ENCODE measurements around the gene LRP1.
A peak's percentile ranks its signal among the peaks of the same experiment; 100 is the strongest.

LRP1 gene

GRCh38 chr12:57096099-57096572 is 32.1 kb upstream of the LRP1 start:
- H3K4me1 ChIP-seq (ENCODE audit: control insufficient read depth in 1 of 2, insufficient read depth in 2 of 2, low read length in 2 of 2): peaks cover 12 to 37% of the 10 kb centered on the region in 2 donors
- H3K9me3 ChIP-seq (ENCODE audit: control insufficient read depth in 1 of 2, low read length in 2 of 2): no peaks in the 10 kb centered on the region
- H3K27me3 ChIP-seq (ENCODE audit: low read depth, low read length): no peaks in the 10 kb centered on the region
- no peak overlapping the region for H3K4me3 ChIP-seq (ENCODE audit: low read depth in 1 of 2, low read length in 2 of 2)
- H3K27ac ChIP-seq (ENCODE audit: low read length): no peak overlapping the region
- H3K36me3 ChIP-seq (ENCODE audit: control insufficient read depth in 1 of 2, insufficient read depth in 2 of 2, low read length in 2 of 2): peaks cover 69 to 71% of the 10 kb centered on the region in 2 donors

- Histone ChIP-seq H3K4me3 (ENCODE audit: low read depth in 1 of 2, low read length in 2 of 2) (no peak overlapping the region), H3K36me3 (ENCODE audit: control insufficient read depth in 1 of 2, insufficient read depth in 2 of 2, low read length in 2 of 2) (peaks cover 61 to 65% of the 10 kb centered on the region in 2 donors), H3K27me3 (ENCODE audit: low read depth, low read length) (no peaks in the 10 kb centered on the region), H3K9me3 (ENCODE audit: control insufficient read depth in 1 of 2, low read length in 2 of 2) (no peaks in the 10 kb centered on the region), H3K4me1 (ENCODE audit: control insufficient read depth in 1 of 2, insufficient read depth in 2 of 2, low read length in 2 of 2) (peaks cover 8 to 28% of the 10 kb centered on the region in 2 donors), H3K27ac (ENCODE audit: low read length) (no peak overlapping the region)
Observed at GRCh38 chr12:57096748-57097553, 31.3 kb upstream of the LRP1 start.

DNA sequence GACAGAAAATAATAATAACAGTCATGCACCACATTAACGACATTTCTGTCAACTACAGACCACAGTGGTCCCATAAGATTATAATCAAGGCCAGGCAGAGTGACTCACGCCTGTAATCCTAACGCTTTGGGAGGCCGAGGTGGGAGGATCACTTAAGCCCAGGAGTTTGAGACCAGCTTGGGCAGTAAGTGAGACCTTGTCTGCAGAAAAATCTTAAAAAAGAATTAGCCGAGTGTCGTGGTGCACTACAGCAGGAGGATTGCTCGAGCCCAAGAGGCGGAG is 30.8 kb upstream of the LRP1 start:
- Histone ChIP-seq H3K36me3 (ENCODE audit: control insufficient read depth in 1 of 2, insufficient read depth in 2 of 2, low read length in 2 of 2) (peaks cover 56 to 65% of the 10 kb centered on the region in 2 donors), H3K9me3 (ENCODE audit: control insufficient read depth in 1 of 2, low read length in 2 of 2) (no peaks in the 10 kb centered on the region), H3K27me3 (ENCODE audit: low read depth, low read length) (no peaks in the 10 kb centered on the region), H3K4me1 (ENCODE audit: control insufficient read depth in 1 of 2, insufficient read depth in 2 of 2, low read length in 2 of 2) (peaks cover 5 to 23% of the 10 kb centered on the region in 2 donors), H3K4me3 (ENCODE audit: low read depth in 1 of 2, low read length in 2 of 2) (no peak overlapping the region), H3K27ac (ENCODE audit: low read length) (no peak overlapping the region)

DNA sequence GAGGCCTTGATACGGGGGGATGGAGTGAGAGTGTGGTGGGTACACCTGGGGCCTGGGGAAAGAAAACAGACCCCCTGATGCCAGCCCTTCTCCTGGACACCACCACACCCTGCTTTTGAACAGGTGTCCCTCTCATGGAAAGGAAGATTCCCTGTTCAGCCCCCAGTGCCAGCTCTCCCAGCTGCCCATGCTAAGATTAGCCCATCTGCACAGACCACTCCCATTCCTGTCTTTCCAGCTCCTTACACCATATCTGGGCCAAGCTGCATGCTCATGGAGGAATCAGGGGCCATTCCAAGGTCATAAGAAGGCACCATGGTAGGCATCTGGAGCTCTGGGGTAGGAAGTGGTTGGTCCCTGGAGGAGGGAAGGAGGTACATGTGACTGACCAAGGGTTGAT is 29.7 kb upstream of the LRP1 start:
- H3K27me3 ChIP-seq (ENCODE audit: low read depth, low read length): no peaks in the 10 kb centered on the region
- peaks cover 52 to 57% of the 10 kb centered on the region in 2 donors for H3K36me3 ChIP-seq (ENCODE audit: control insufficient read depth in 1 of 2, insufficient read depth in 2 of 2, low read length in 2 of 2)
- no peaks in the 10 kb centered on the region for H3K9me3 ChIP-seq (ENCODE audit: control insufficient read depth in 1 of 2, low read length in 2 of 2)
- H3K4me1 ChIP-seq (ENCODE audit: control insufficient read depth in 1 of 2, insufficient read depth in 2 of 2, low read length in 2 of 2): peaks cover 5 to 13% of the 10 kb centered on the region in 2 donors
- no peak overlapping the region for H3K4me3 ChIP-seq (ENCODE audit: low read depth in 1 of 2, low read length in 2 of 2)
- no peak overlapping the region for H3K27ac ChIP-seq (ENCODE audit: low read length)

DNA sequence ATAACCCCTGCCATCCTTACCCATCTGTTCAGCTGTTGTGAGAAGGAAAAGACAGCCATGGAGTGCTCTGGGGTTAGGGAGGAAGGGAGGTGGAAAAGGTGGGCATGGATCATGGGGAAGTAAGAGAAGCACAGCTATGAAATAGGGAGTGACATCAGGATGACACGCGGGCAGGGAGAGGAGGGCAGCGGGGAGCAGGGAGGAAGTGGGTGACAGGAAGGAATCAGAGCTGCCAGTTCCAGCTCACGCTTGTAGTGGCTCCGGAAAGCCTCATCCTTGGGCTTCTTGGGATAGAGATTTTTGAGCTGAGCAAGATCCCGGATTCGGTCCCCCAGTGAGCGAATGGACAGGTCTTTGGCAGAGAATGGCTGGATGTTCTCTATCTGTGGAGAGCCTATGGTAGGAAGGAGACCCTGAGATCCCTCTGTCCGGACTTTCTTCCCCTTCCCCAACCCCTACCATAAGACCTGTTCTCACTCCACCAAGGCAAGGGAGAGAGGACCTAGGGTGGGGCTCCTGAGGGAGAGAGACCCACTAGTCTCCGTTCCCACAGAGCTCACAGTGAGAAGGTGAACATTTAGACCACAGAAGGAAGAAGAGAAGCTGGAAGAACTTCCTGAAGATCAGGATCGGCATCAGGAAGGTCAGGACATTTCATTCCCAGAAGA is 29.1 kb upstream of the LRP1 start:
- Histone ChIP-seq H3K4me3 (ENCODE audit: low read depth in 1 of 2, low read length in 2 of 2) (no peak overlapping the region), H3K27ac (ENCODE audit: low read length) (no peak overlapping the region), H3K27me3 (ENCODE audit: low read depth, low read length) (no peaks in the 10 kb centered on the region), H3K36me3 (ENCODE audit: control insufficient read depth in 1 of 2, insufficient read depth in 2 of 2, low read length in 2 of 2) (peaks cover 52 to 63% of the 10 kb centered on the region in 2 donors), H3K9me3 (ENCODE audit: control insufficient read depth in 1 of 2, low read length in 2 of 2) (no peaks in the 10 kb centered on the region), H3K4me1 (ENCODE audit: control insufficient read depth in 1 of 2, insufficient read depth in 2 of 2, low read length in 2 of 2) (peaks cover 5 to 7% of the 10 kb centered on the region in 2 donors)

GRCh38 chr12:57099766-57100165 is 28.5 kb upstream of the LRP1 start:
- no peaks in the 10 kb centered on the region for H3K27me3 ChIP-seq (ENCODE audit: low read depth, low read length)
- H3K27ac ChIP-seq (ENCODE audit: low read length): peak overlapping the region; percentile 23
- H3K4me3 ChIP-seq (ENCODE audit: low read depth in 1 of 2, low read length in 2 of 2): no peak overlapping the region
- H3K4me1 ChIP-seq (ENCODE audit: control insufficient read depth in 1 of 2, insufficient read depth in 2 of 2, low read length in 2 of 2): peaks cover under 1% of the 10 kb centered on the region in 2 donors
- H3K36me3 ChIP-seq (ENCODE audit: control insufficient read depth in 1 of 2, insufficient read depth in 2 of 2, low read length in 2 of 2): peaks cover 53 to 69% of the 10 kb centered on the region in 2 donors
- H3K9me3 ChIP-seq (ENCODE audit: control insufficient read depth in 1 of 2, low read length in 2 of 2): no peaks in the 10 kb centered on the region

DNA sequence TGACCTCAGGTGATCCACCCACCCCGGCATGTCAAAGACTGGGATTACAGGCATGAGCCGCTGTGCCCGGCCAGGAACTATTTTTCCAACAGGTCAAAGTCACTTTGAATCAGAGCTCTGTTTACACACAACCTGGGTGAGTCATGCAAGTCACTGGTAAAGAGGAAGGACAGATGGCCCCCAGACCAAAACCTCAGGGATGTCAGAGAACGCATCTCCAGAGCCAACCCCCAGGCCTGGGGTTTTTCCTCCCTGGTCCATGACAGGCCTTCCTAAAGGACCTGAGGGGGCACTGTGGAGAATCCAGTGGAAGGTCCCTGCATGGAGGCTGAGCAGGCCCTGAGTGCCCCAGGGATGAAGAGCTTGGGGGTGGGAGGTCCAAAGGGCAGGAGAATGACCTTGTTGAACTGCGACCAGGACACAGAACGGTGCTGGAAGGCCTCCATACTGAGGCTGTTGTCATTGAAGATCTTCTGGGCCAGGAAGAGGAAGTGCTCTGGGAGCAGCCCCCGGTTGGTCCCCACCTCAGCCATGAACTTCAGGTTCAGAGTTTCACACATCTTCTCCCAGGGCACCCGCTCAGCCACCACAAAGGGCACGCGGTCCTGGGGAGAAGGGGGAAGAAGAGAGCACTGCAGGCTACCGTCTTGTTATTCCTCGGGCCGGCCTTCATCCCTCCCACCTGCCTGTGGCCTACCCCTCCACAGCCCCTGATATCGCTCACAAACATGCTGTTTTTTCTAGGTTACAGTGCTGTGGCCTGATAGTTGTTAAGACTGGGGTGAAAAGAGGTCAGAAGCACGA is 26.2 kb upstream of the LRP1 start:
- H3K27me3 ChIP-seq (ENCODE audit: low read depth, low read length): no peaks in the 10 kb centered on the region
- H3K4me3 ChIP-seq (ENCODE audit: low read depth in 1 of 2, low read length in 2 of 2): no peak overlapping the region
- no peaks in the 10 kb centered on the region for H3K9me3 ChIP-seq (ENCODE audit: control insufficient read depth in 1 of 2, low read length in 2 of 2)
- H3K27ac ChIP-seq (ENCODE audit: low read length): no peak overlapping the region
- peaks cover 59 to 77% of the 10 kb centered on the region in 2 donors for H3K36me3 ChIP-seq (ENCODE audit: control insufficient read depth in 1 of 2, insufficient read depth in 2 of 2, low read length in 2 of 2)
- peaks cover 0 to 14% of the 10 kb centered on the region in 2 donors for H3K4me1 ChIP-seq (ENCODE audit: control insufficient read depth in 1 of 2, insufficient read depth in 2 of 2, low read length in 2 of 2)

GRCh38 chr12:57103856-57104255 is 24.4 kb upstream of the LRP1 start:
- H3K4me3 ChIP-seq (ENCODE audit: low read depth in 1 of 2, low read length in 2 of 2): no peak overlapping the region
- no peaks in the 10 kb centered on the region for H3K9me3 ChIP-seq (ENCODE audit: control insufficient read depth in 1 of 2, low read length in 2 of 2)
- H3K36me3 ChIP-seq (ENCODE audit: control insufficient read depth in 1 of 2, insufficient read depth in 2 of 2, low read length in 2 of 2): peaks cover 49 to 67% of the 10 kb centered on the region in 2 donors
- H3K4me1 ChIP-seq (ENCODE audit: control insufficient read depth in 1 of 2, insufficient read depth in 2 of 2, low read length in 2 of 2): peaks cover 11 to 30% of the 10 kb centered on the region in 2 donors
- no peaks in the 10 kb centered on the region for H3K27me3 ChIP-seq (ENCODE audit: low read depth, low read length)
- no peak overlapping the region for H3K27ac ChIP-seq (ENCODE audit: low read length)

- H3K9me3 ChIP-seq (ENCODE audit: control insufficient read depth in 1 of 2, low read length in 2 of 2): no peaks in the 10 kb centered on the region
- peaks cover 44 to 62% of the 10 kb centered on the region in 2 donors for H3K36me3 ChIP-seq (ENCODE audit: control insufficient read depth in 1 of 2, insufficient read depth in 2 of 2, low read length in 2 of 2)
- no peak overlapping the region for H3K27ac ChIP-seq (ENCODE audit: low read length)
- H3K4me1 ChIP-seq (ENCODE audit: control insufficient read depth in 1 of 2, insufficient read depth in 2 of 2, low read length in 2 of 2): peaks cover 13 to 34% of the 10 kb centered on the region in 2 donors
- H3K4me3 ChIP-seq (ENCODE audit: low read depth in 1 of 2, low read length in 2 of 2): no peak overlapping the region
- H3K27me3 ChIP-seq (ENCODE audit: low read depth, low read length): no peaks in the 10 kb centered on the region
Observed at GRCh38 chr12:57104292-57104910, 23.9 kb upstream of the LRP1 start.

DNA sequence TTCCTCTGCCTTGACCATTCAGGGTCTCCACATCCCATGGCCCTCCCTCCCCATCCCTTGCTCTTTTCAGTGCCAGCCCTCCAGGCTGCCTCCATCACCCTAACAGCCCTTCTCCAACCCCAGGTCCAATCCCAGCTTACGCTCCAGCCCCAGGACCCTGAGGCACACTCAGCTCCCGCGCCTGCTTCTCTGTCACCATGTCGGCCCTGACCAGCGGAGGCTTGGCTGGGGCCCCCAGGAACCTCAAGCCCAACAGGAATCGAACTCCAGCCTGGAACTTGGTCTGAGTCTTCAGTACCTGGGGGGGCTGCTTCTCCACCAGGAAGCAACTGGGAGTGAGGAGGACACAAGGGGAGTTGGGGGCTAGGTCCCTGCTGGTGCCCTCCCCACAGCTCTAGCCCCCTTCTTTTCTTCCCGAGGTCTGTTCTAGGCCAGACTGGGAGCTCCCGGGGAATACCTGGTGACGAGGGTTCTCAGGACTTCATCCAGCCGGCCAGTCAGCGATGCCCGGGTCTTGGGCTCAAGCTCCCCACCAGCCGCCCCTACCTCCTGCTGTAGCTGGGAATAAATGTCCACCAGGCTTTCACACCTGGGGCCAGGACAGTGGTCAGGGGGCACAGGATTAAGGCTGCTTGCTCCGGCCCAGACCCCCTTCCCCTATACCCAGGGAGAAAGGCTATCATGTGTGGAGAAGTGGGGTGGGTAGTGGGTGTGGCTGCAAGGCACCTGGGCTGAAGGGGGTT is 23.1 kb upstream of the LRP1 start:
- Histone ChIP-seq H3K36me3 (ENCODE audit: control insufficient read depth in 1 of 2, insufficient read depth in 2 of 2, low read length in 2 of 2) (peaks cover 38 to 54% of the 10 kb centered on the region in 2 donors), H3K4me3 (ENCODE audit: low read depth in 1 of 2, low read length in 2 of 2) (no peak overlapping the region), H3K27me3 (ENCODE audit: low read depth, low read length) (no peaks in the 10 kb centered on the region), H3K4me1 (ENCODE audit: control insufficient read depth in 1 of 2, insufficient read depth in 2 of 2, low read length in 2 of 2) (peaks cover 20 to 42% of the 10 kb centered on the region in 2 donors), H3K9me3 (ENCODE audit: control insufficient read depth in 1 of 2, low read length in 2 of 2) (no peaks in the 10 kb centered on the region), H3K27ac (ENCODE audit: low read length) (no peak overlapping the region)
